ENCODE results near the gene SKAP2. TPM values are rescaled to one million over a fixed set of nuclear protein-coding genes. Genes with fewer than 3 reads are reported as not detected.

Gene SKAP2
- total and polyA plus RNA-seq, 8 donors, result 2.9 to 16.3 (median 4.6) TPM

DNA sequence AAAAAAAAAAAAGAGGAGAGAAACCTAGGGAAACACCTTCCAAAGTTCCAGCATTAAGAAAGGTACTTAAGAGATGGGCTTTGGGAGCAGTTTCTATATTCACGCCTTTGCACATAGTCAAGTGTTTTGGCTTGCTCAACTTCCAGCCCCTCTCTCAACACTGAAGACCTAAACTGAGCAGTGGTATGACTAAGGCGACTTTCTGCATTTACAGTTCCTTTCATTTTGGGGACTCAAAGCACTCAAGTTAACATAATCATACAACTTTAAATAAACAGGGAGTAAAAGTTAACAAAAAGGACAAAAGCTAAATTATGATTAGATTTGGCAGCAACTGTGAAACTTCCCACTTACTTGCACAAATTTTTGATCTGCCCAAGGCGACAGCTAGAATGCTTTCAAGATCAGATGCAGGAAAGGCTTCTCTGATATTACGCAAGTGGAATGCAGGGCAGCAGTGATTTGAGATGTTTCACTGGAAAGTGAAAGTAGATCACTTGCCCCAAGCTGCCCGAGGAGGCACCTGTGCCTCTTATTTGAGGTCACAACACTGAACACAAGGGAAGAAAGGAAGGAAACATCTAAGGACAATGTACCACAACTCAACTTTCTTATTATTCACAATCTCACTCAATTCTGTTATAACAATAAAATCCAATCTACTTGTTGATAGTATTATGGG, 199.5 kb downstream of the SKAP2 start:
- H3K4me3 ChIP-seq, result no peak overlapping the region
- intact Hi-C loops (cut with DNase I), result loop anchor here in 1 of 3 donors (5.0 kb wide), 1 partner anchor 293 kb away; no protein-coding TSS in a partner anchor
- peaks cover 0 to 7% (median 0%) of the 10 kb centered on the region in 3 donors for H3K4me1 ChIP-seq
- H3K36me3 ChIP-seq, result no peaks in the 10 kb centered on the region
- DNase-seq (peak in 4 of 6 donors; percentile 7 to 21 (median 20)), ATAC-seq (peak in 3 of 4 donors; percentile 60 to 72 (median 64)), FAIRE-seq (peak; percentile 59)
- H3K9me3 ChIP-seq, result no peaks in the 10 kb centered on the region
- 31 to 34% methylated on average over 5 of the region's 5 CpGs for WGBS, 2 donors
- peak overlapping the region in 2 of 4 donors; percentile 4 to 13 for H3K27ac ChIP-seq
- no peak for TF ChIP-seq CTCF (IDR thresholded peaks at IDR 0.05)
- peaks cover 0 to 4% (median 0%) of the 10 kb centered on the region in 4 donors for H3K27me3 ChIP-seq

DNA sequence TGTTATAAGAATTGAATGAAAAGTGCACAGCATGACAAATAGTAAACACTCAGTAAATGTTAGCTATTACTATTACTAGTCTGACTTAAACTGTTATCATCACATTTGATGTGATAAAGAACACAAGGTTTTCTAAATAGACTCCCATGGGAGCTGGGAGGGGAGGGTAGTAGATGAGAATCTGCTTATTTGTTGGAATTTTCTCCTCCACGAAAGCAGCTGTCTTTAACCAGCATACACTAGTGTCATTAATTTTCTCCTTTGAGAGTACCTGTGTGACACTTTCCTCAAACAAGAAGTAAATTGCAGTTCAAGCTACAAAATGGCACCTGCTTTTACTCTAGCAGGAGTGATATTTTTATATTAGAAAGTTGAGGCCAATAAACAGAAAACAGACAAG, 200.1 kb downstream of the SKAP2 start:
- no peak for TF ChIP-seq CTCF (IDR thresholded peaks at IDR 0.05)
- no peak for FAIRE-seq

DNA sequence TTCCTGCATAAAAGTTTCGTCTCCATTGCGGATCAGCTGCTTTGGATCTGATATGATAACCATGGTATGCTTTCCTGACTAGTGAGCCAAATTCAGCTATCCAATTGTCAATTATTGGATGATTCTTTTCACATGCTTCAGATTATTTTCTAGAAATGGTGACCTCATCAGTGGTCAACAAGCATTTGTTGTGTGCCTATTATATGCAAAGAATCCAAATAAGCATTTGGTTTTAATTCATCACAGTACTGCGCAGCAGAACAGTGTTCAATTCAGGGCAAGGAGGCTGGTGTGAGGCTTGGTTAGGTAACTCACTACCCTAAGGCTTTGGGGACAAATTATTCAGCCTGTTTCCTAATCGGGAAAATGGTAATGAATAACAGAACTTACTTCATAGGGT, 200.5 kb downstream of the SKAP2 start:
- ATAC-seq, result peak in 1 of 4 donors; percentile 25
- no peak for DNase-seq
- TF ChIP-seq CTCF (IDR thresholded peaks at IDR 0.05), result no peak
- Histone ChIP-seq H3K4me1 (peaks cover 0 to 7% (median 0%) of the 10 kb centered on the region in 3 donors), H3K4me3 (no peak overlapping the region), H3K36me3 (no peaks in the 10 kb centered on the region), H3K9me3 (no peaks in the 10 kb centered on the region), H3K27ac (peak overlapping the region in 1 of 4 donors; percentile 13), H3K27me3 (peaks cover 0 to 5% (median 0%) of the 10 kb centered on the region in 4 donors)
- no peak for FAIRE-seq
- intact Hi-C loops (cut with DNase I), result no loop called here
- 61 to 64% methylated on average over 4 of the region's 4 CpGs for WGBS, 2 donors

More for the DNA sequence above, 200.1 kb downstream of the SKAP2 start:
- DNase-seq (no peak), ATAC-seq (no peak)
- Histone ChIP-seq H3K9me3 (no peaks in the 10 kb centered on the region), H3K27me3 (peaks cover 0 to 5% (median 0%) of the 10 kb centered on the region in 4 donors), H3K36me3 (no peaks in the 10 kb centered on the region), H3K27ac (peak overlapping the region in 1 of 4 donors; percentile 13), H3K4me3 (no peak overlapping the region), H3K4me1 (peaks cover 0 to 7% (median 0%) of the 10 kb centered on the region in 3 donors)
- WGBS, 2 donors, result 59 to 68% methylated on average over 1 of the region's 1 CpG
- intact Hi-C loops (cut with DNase I), result no loop called here

- intact Hi-C loops (cut with DNase I), result no loop called here
- Histone ChIP-seq H3K4me3 (no peak overlapping the region), H3K36me3 (no peaks in the 10 kb centered on the region), H3K27ac (no peak overlapping the region), H3K27me3 (peaks cover 0 to 5% (median 0%) of the 10 kb centered on the region in 4 donors), H3K4me1 (peaks cover 0 to 7% (median 0%) of the 10 kb centered on the region in 3 donors), H3K9me3 (no peaks in the 10 kb centered on the region)
- 87 to 89% methylated on average over 6 of the region's 6 CpGs for WGBS, 2 donors
- ATAC-seq (no peak), DNase-seq (no peak), FAIRE-seq (no peak)
- no peak for TF ChIP-seq CTCF (IDR thresholded peaks at IDR 0.05)
Observed at GRCh38 chr7:26662646-26663045, 201.7 kb downstream of the SKAP2 start.

DNA sequence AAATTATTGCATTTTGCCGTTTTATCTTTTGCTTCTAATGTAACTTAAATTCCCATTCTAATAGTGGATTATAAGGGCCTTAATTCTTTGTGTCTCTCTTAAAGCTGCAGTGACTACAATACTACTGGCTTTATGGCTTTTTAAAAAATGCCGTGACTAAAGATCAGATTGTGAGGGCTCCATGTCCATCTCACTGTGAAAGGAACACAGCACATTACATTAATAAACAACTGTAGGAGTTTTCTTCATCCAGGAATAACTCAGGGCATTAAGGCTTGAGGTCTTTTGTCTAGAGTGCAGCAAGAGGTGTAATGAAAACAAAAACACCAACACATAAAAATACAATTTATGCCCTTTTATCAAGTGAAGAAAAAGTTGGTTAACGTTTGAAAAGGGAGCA, 205.3 kb downstream of the SKAP2 start:
- no peak for DNase-seq
- intact Hi-C loops (cut with DNase I), result no loop called here

More for the DNA sequence above, 205.3 kb downstream of the SKAP2 start:
- Histone ChIP-seq H3K9me3 (no peaks in the 10 kb centered on the region), H3K36me3 (no peaks in the 10 kb centered on the region), H3K27ac (no peak overlapping the region), H3K27me3 (peaks cover 0 to 5% (median 0%) of the 10 kb centered on the region in 4 donors), H3K4me3 (no peak overlapping the region), H3K4me1 (no peaks in the 10 kb centered on the region)
- FAIRE-seq, result no peak
- ATAC-seq, result no peak
- 61 to 66% methylated on average over 3 of the region's 3 CpGs for WGBS, 2 donors
- no peak for TF ChIP-seq CTCF (IDR thresholded peaks at IDR 0.05)

Data from pancreas (tissue), 10 donors.